Karpas-422 (cell line): ENCODE results near the gene USP24. TPM values are rescaled to one million over a fixed set of nuclear protein-coding genes. Genes with fewer than 3 reads are reported as not detected.
A peak's percentile ranks its signal among the peaks of the same experiment; 100 is the strongest.

Experiments used
- DNase-seq: peaks from one replicate; pipeline ENCODE4 v3.0.0-alpha.2; 2015
- H2AFZ ChIP-seq: fragments of 200-600 bp; sonication (generic); 2 replicates; pipeline ENCODE4 v1.6.1; 2014; ENCODE audit warnings: antibody characterized with exemption, low read length, mixed read lengths
- H3K27ac ChIP-seq: fragments of 200-600 bp; sonication (generic); 2 replicates; pipeline ENCODE4 v1.5.1; 2014; ENCODE audit warnings: mild to moderate bottlenecking, low read length, moderate library complexity
- H3K27me3 ChIP-seq: fragments of 200-600 bp; sonication (generic); 2 replicates; pipeline ENCODE4 v1.6.1; 2014; ENCODE audit warnings: low read length, mixed read lengths
- H3K36me3 ChIP-seq: fragments of 200-600 bp; sonication (generic); 2 replicates; pipeline ENCODE4 v1.6.1; 2014; ENCODE audit warnings: low read length, mixed read lengths; ENCODE audit not compliant: insufficient read depth
- H3K4me1 ChIP-seq: fragments of 200-600 bp; sonication (generic); 2 replicates; pipeline ENCODE4 v1.6.1; 2014; ENCODE audit warnings: mild to moderate bottlenecking, low read length, mixed read lengths
- H3K4me2 ChIP-seq: fragments of 200-600 bp; sonication (generic); 2 replicates; pipeline ENCODE4 v1.6.1; 2014; ENCODE audit warnings: low read length, low read depth, mild to moderate bottlenecking; ENCODE audit not compliant: poor library complexity, severe bottlenecking
- H3K4me3 ChIP-seq: fragments of 200-600 bp; sonication (generic); 2 replicates; pipeline ENCODE4 v1.5.1; 2014; ENCODE audit warnings: mild to moderate bottlenecking, antibody characterized with exemption, low read length, mixed read lengths
- H3K79me2 ChIP-seq: fragments of 200-600 bp; sonication (generic); 2 replicates; pipeline ENCODE4 v1.6.1; 2014; ENCODE audit warnings: mild to moderate bottlenecking, low read length, mixed read lengths
- H3K9ac ChIP-seq: fragments of 200-600 bp; sonication (generic); 2 replicates; pipeline ENCODE4 v1.6.0; 2014; ENCODE audit warnings: low read length
- H3K9me2 ChIP-seq: fragments of 200-600 bp; sonication (generic), shearing (Covaris generic); replicated peaks from 2 replicates; pipeline ENCODE4 v1.6.0; 2014; ENCODE audit warnings: mild to moderate bottlenecking, low read length, moderate library complexity; ENCODE audit not compliant: insufficient read depth
- H3K9me3 ChIP-seq: fragments of 300-700, 200-600 bp; sonication (generic); 2 replicates; pipeline ENCODE4 v1.6.1; 2014; ENCODE audit warnings: low read length, mixed read lengths
- H4K20me1 ChIP-seq: fragments of 200-600 bp; sonication (generic); 2 replicates; pipeline ENCODE4 v1.6.1; 2014; ENCODE audit warnings: mild to moderate bottlenecking, antibody characterized with exemption, low read length, low read depth; ENCODE audit not compliant: insufficient read depth
- total RNA-seq: library from RNA; depleted of rRNA; stranded (reverse); fragments of >200 nt; shearing (Covaris generic); gene quantifications from 2 replicates; pipeline ENCODE4 v1.2.3, GENCODE V29; 2014; ENCODE audit warnings: low replicate concordance; rRNA removed

USP24 gene, protein sequence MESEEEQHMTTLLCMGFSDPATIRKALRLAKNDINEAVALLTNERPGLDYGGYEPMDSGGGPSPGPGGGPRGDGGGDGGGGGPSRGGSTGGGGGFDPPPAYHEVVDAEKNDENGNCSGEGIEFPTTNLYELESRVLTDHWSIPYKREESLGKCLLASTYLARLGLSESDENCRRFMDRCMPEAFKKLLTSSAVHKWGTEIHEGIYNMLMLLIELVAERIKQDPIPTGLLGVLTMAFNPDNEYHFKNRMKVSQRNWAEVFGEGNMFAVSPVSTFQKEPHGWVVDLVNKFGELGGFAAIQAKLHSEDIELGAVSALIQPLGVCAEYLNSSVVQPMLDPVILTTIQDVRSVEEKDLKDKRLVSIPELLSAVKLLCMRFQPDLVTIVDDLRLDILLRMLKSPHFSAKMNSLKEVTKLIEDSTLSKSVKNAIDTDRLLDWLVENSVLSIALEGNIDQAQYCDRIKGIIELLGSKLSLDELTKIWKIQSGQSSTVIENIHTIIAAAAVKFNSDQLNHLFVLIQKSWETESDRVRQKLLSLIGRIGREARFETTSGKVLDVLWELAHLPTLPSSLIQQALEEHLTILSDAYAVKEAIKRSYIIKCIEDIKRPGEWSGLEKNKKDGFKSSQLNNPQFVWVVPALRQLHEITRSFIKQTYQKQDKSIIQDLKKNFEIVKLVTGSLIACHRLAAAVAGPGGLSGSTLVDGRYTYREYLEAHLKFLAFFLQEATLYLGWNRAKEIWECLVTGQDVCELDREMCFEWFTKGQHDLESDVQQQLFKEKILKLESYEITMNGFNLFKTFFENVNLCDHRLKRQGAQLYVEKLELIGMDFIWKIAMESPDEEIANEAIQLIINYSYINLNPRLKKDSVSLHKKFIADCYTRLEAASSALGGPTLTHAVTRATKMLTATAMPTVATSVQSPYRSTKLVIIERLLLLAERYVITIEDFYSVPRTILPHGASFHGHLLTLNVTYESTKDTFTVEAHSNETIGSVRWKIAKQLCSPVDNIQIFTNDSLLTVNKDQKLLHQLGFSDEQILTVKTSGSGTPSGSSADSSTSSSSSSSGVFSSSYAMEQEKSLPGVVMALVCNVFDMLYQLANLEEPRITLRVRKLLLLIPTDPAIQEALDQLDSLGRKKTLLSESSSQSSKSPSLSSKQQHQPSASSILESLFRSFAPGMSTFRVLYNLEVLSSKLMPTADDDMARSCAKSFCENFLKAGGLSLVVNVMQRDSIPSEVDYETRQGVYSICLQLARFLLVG (N-terminal part only)
- 53.9 and 89.8 TPM in 2 replicates for total RNA-seq

GRCh38 chr1:55215194-55216021 is at the start of gene USP24:
USP24 (minus strand) TSS chr1:55215364; CDS start chr1:55215113, 251 bp downstream.
- H3K4me3 ChIP-seq, result peak within 1 kb of the TSS; percentile 91
- H3K36me3 ChIP-seq, result no peaks in the 10 kb centered on the region
- H3K9ac ChIP-seq, result peak within 1 kb of the TSS; percentile 96
- no peaks in the 10 kb centered on the region for H4K20me1 ChIP-seq
- H3K4me2 ChIP-seq, result peak within 1 kb of the TSS; percentile 72
- peaks cover 57% of the 10 kb centered on the region for H3K4me1 ChIP-seq
- peak; percentile 91 for DNase-seq
- peak within 1 kb of the TSS; percentile 85 for H2AFZ ChIP-seq
- no peaks in the 10 kb centered on the region for H3K9me2 ChIP-seq
- peaks cover 55% of the 10 kb centered on the region for H3K79me2 ChIP-seq
- no peaks in the 10 kb centered on the region for H3K9me3 ChIP-seq
- H3K27me3 ChIP-seq, result no peaks in the 10 kb centered on the region
- peak within 1 kb of the TSS; percentile 87 for H3K27ac ChIP-seq

- no peak for DNase-seq
- no peaks in the 10 kb centered on the region for H3K9me3 ChIP-seq
- no peak overlapping the region for H3K4me2 ChIP-seq
- no peak overlapping the region for H3K4me3 ChIP-seq
- no peak overlapping the region for H2AFZ ChIP-seq
- no peaks in the 10 kb centered on the region for H3K4me1 ChIP-seq
- H3K27ac ChIP-seq, result no peak overlapping the region
- no peak overlapping the region for H3K9ac ChIP-seq
- no peaks in the 10 kb centered on the region for H3K9me2 ChIP-seq
- no peaks in the 10 kb centered on the region for H3K79me2 ChIP-seq
- no peaks in the 10 kb centered on the region for H3K36me3 ChIP-seq
- no peaks in the 10 kb centered on the region for H3K27me3 ChIP-seq
- no peaks in the 10 kb centered on the region for H4K20me1 ChIP-seq
Measured at GRCh38 chr1:55262822-55263221, 47.7 kb upstream of the USP24 start.

DNA sequence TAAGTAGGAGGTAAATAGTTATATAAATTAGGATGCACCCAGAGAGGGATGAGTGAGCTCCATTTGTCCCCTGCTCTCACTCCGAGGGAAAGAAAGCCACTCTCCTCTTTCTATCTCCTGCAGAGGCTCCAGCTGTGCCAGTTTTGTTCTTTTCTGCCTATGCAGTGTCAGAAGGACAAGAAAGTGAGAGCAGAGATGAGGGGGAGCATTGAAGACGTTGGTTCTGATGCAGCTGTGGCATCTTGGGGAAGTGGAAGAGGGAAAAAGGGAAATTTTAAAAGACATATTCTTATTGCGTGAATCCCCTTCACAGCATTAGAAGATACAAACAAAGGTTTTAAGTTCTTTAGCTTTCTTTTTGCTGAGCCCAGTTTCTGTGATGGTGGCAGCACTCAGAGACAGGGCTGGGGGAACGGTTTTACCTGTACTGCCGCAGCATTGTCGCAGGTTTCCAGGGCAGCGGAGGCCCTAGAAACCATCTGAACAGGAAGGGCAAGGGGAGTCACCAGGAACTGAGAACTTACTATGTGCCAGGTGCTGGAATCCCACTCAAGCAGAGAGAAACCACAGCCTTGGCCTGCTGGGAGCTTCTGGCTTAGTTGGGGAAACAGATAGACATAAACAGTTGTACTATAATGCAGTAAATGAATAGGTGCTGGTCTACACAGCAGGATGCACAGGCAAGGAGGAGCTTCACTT is 44.9 kb upstream of the USP24 start:
- no peak overlapping the region for H3K4me2 ChIP-seq
- no peaks in the 10 kb centered on the region for H3K9me2 ChIP-seq
- H3K9ac ChIP-seq, result no peak overlapping the region

DNA sequence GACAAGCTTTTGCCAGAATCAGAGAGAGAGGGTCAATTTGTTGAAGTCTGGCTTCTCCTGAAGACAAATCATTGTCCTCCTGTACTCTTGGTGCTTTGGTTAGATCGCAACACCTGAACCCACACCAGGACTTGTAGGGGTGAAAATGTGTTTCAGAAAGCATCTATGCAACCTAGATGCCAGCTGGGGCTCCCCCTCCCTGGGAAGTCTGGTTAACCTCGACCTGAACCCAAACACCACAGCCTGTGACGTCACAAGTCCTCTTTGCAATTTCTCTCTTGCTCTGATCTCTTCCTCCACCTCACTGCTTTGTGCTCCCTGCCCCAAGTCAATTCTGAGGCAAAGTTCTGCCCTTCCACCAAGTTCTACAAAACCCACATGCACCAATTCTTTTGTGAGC is 42.8 kb upstream of the USP24 start:
- Histone ChIP-seq H4K20me1 (no peaks in the 10 kb centered on the region), H3K27ac (no peak overlapping the region), H2AFZ (no peak overlapping the region), H3K27me3 (no peaks in the 10 kb centered on the region), H3K9me2 (no peaks in the 10 kb centered on the region), H3K9me3 (no peaks in the 10 kb centered on the region), H3K4me1 (peaks cover 4% of the 10 kb centered on the region; the same call in 1 of the 2 replicates), H3K36me3 (no peaks in the 10 kb centered on the region), H3K79me2 (no peaks in the 10 kb centered on the region), H3K4me3 (no peak overlapping the region), H3K9ac (no peak overlapping the region), H3K4me2 (no peak overlapping the region)
- DNase-seq, result no peak

More for the DNA sequence above, 44.9 kb upstream of the USP24 start:
- peaks cover 4% of the 10 kb centered on the region; the same call in 1 of the 2 replicates for H3K4me1 ChIP-seq
- no peak overlapping the region for H2AFZ ChIP-seq
- no peaks in the 10 kb centered on the region for H3K79me2 ChIP-seq
- H3K9me3 ChIP-seq, result no peaks in the 10 kb centered on the region
- DNase-seq, result no peak
- no peak overlapping the region for H3K27ac ChIP-seq
- no peaks in the 10 kb centered on the region for H4K20me1 ChIP-seq
- no peaks in the 10 kb centered on the region for H3K36me3 ChIP-seq
- no peak overlapping the region for H3K4me3 ChIP-seq
- H3K27me3 ChIP-seq, result no peaks in the 10 kb centered on the region

DNA sequence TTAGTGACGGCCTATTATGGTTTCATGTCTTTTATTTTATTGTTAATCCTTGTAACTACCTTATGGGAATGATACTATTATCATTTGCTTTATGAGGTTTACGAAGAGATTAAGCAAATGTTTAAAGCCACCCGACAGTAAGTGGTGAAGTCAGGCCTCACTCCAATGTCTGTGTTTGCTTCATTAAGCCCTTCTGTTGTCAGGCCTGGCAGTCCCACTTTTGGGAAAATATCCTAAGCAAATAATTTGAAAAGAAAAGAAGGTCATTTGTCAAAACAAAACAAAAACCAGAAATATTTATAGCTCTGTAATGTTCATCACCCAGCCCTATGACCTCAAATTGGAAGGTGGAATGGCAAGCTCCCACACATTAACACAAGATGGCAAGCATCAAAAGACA is 40.7 kb upstream of the USP24 start:
- H3K36me3 ChIP-seq, result no peaks in the 10 kb centered on the region
- H3K27me3 ChIP-seq, result no peaks in the 10 kb centered on the region
- H4K20me1 ChIP-seq, result no peaks in the 10 kb centered on the region
- H3K4me3 ChIP-seq, result no peak overlapping the region
- H3K9me2 ChIP-seq, result no peaks in the 10 kb centered on the region
- no peak overlapping the region for H3K4me2 ChIP-seq
- no peaks in the 10 kb centered on the region for H3K9me3 ChIP-seq
- H2AFZ ChIP-seq, result no peak overlapping the region
- no peaks in the 10 kb centered on the region for H3K79me2 ChIP-seq
- H3K9ac ChIP-seq, result no peak overlapping the region
- DNase-seq, result no peak
- H3K27ac ChIP-seq, result no peak overlapping the region
- H3K4me1 ChIP-seq, result peaks cover 4% of the 10 kb centered on the region; the same call in 1 of the 2 replicates

DNA sequence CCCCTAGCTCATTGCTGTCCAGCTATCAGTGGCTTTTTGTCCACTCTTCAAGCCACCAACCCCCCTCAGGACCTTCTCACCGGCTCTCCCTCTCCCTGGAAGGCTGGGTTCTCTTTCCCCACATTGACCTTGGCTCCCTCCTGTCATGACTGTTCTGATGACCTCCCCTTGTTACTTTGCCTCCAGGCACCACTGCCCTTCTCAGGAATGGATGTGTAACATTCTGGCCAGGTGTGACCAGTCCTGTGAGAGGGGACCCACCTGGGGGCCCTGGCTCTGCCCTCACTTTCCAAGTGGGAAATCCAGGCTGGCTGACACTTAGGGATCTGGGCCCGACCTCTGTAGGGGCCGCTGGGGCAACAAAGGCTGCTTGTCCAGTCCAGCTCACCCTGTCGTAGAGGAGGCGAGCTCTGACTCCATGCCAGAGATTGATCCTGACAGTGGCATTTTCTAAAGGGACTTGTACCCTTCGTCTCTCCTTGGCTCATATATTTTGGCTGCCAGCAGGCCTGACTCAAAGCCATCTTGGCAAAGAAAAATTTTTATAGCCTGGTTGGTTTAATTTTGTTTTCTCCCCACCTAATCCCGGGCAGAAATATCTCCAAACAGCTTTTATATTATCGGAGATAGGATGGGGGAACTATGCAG is 37.9 kb upstream of the USP24 start:
- Histone ChIP-seq H3K9me2 (no peaks in the 10 kb centered on the region), H2AFZ (no peak overlapping the region), H3K27ac (no peak overlapping the region), H3K79me2 (no peaks in the 10 kb centered on the region), H3K4me3 (no peak overlapping the region), H4K20me1 (no peaks in the 10 kb centered on the region), H3K9ac (no peak overlapping the region), H3K27me3 (no peaks in the 10 kb centered on the region), H3K9me3 (no peaks in the 10 kb centered on the region), H3K36me3 (no peaks in the 10 kb centered on the region), H3K4me1 (peaks cover 4% of the 10 kb centered on the region; the same call in 1 of the 2 replicates), H3K4me2 (no peak overlapping the region)
- no peak for DNase-seq
